Measurements from ENCODE around the gene FSTL4.

FSTL4 gene

DNA sequence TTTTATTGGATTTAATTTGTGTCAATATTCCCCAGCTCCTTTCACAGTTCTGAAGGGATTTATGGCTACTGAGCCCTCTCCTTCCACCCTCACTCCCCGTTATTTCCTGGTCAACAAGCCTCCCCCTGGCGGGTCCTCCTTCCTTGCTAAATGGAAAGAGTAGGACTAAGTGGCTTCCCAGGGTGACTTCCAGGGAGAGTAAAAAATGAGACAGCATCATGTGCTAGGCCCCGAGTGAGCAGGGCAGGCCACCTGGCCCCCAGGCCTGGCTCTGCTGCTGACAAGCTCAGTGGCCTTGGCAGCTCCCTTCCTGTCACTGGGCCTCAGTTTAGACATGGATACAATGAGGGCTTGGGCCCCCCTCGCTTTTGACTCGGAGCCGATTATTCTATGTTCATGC is 359.3 kb downstream of the FSTL4 start:
- no peaks in the 10 kb centered on the region for H3K79me2 ChIP-seq (ENCODE audit: insufficient read depth, low read depth)
- no peaks in the 10 kb centered on the region for H4K20me1 ChIP-seq (ENCODE audit: insufficient read depth)
- H3K4me1 ChIP-seq (ENCODE audit: low read depth, poor library complexity, severe bottlenecking): peaks cover 31% of the 10 kb centered on the region
- no peak overlapping the region for H3K4me2 ChIP-seq
- TF ChIP-seq, protein P1, sequence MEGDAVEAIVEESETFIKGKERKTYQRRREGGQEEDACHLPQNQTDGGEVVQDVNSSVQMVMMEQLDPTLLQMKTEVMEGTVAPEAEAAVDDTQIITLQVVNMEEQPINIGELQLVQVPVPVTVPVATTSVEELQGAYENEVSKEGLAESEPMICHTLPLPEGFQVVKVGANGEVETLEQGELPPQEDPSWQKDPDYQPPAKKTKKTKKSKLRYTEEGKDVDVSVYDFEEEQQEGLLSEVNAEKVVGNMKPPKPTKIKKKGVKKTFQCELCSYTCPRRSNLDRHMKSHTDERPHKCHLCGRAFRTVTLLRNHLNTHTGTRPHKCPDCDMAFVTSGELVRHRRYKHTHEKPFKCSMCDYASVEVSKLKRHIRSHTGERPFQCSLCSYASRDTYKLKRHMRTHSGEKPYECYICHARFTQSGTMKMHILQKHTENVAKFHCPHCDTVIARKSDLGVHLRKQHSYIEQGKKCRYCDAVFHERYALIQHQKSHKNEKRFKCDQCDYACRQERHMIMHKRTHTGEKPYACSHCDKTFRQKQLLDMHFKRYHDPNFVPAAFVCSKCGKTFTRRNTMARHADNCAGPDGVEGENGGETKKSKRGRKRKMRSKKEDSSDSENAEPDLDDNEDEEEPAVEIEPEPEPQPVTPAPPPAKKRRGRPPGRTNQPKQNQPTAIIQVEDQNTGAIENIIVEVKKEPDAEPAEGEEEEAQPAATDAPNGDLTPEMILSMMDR (conservative IDR thresholded peaks at IDR 0.05; ENCODE audit: low read depth, low read length): no peak
- H3K4me3 ChIP-seq (IDR thresholded peaks at IDR 0.05; ENCODE audit: insufficient read depth, low read depth, low read length): no peak overlapping the region
- H3K36me3 ChIP-seq (ENCODE audit: insufficient read depth): no peaks in the 10 kb centered on the region
- H3K27ac ChIP-seq: no peak overlapping the region
- no peak overlapping the region for H3K9ac ChIP-seq
- H2AFZ ChIP-seq (ENCODE audit: low read depth): no peak overlapping the region
- H3K27me3 ChIP-seq (ENCODE audit: insufficient read depth, low read depth): no peaks in the 10 kb centered on the region

DNA sequence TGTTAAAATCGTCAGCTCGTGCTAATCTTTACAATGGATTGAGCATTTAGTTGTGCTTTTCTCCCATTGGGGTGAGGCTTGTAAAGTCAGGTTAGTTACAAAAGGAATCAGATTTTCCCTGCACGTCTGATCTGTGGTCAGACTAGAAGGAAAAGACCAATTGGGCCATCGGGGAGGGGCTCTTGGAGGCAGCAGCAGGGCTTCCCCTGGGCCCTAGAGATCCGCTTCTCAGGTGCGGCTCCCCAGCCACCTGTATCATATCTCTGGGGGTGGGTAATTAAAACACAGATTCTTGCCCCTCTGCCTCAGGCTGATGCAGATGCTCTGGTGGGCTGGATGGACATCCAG is 360.2 kb downstream of the FSTL4 start:
- no peak overlapping the region for H3K9ac ChIP-seq
- no peaks in the 10 kb centered on the region for H3K79me2 ChIP-seq (ENCODE audit: insufficient read depth, low read depth)
- H3K27ac ChIP-seq: no peak overlapping the region
- H2AFZ ChIP-seq (ENCODE audit: low read depth): no peak overlapping the region
- H3K4me1 ChIP-seq (ENCODE audit: low read depth, poor library complexity, severe bottlenecking): peaks cover 31% of the 10 kb centered on the region
- TF ChIP-seq, protein P1 (conservative IDR thresholded peaks at IDR 0.05; ENCODE audit: low read depth, low read length): no peak
- no peaks in the 10 kb centered on the region for H3K27me3 ChIP-seq (ENCODE audit: insufficient read depth, low read depth)
- no peak overlapping the region for H3K4me3 ChIP-seq (IDR thresholded peaks at IDR 0.05; ENCODE audit: insufficient read depth, low read depth, low read length)
- H3K36me3 ChIP-seq (ENCODE audit: insufficient read depth): no peaks in the 10 kb centered on the region
- no peak overlapping the region for H3K4me2 ChIP-seq
- H4K20me1 ChIP-seq (ENCODE audit: insufficient read depth): no peaks in the 10 kb centered on the region

GRCh38 chr5:133251296-133252132 is 360.8 kb downstream of the FSTL4 start:
- no peaks in the 10 kb centered on the region for H4K20me1 ChIP-seq (ENCODE audit: insufficient read depth)
- H3K79me2 ChIP-seq (ENCODE audit: insufficient read depth, low read depth): no peaks in the 10 kb centered on the region
- H3K27ac ChIP-seq: peak overlapping the region; percentile 46
- TF ChIP-seq, protein P1 (conservative IDR thresholded peaks at IDR 0.05; ENCODE audit: low read depth, low read length): no peak
- no peak overlapping the region; the same call in 1 of the 2 replicates for H2AFZ ChIP-seq (ENCODE audit: low read depth)
- H3K9ac ChIP-seq: no peak overlapping the region
- no peak overlapping the region for H3K4me3 ChIP-seq (IDR thresholded peaks at IDR 0.05; ENCODE audit: insufficient read depth, low read depth, low read length)
- peak overlapping the region; percentile 45; the same call in 1 of the 2 replicates for H3K4me2 ChIP-seq
- H3K4me1 ChIP-seq (ENCODE audit: low read depth, poor library complexity, severe bottlenecking): peaks cover 31% of the 10 kb centered on the region
- no peaks in the 10 kb centered on the region for H3K27me3 ChIP-seq (ENCODE audit: insufficient read depth, low read depth)
- no peaks in the 10 kb centered on the region for H3K36me3 ChIP-seq (ENCODE audit: insufficient read depth)

GRCh38 chr5:133250527-133250926 is 361.8 kb downstream of the FSTL4 start:
- Histone ChIP-seq H3K4me2 (peak overlapping the region; percentile 45; the same call in 1 of the 2 replicates), H3K4me3 (IDR thresholded peaks at IDR 0.05; ENCODE audit: insufficient read depth, low read depth, low read length) (no peak overlapping the region), H3K9ac (no peak overlapping the region), H3K27ac (peak overlapping the region; percentile 46), H4K20me1 (ENCODE audit: insufficient read depth) (no peaks in the 10 kb centered on the region), H3K27me3 (ENCODE audit: insufficient read depth, low read depth) (no peaks in the 10 kb centered on the region), H2AFZ (ENCODE audit: low read depth) (peak overlapping the region; percentile 10; the same call in 1 of the 2 replicates), H3K4me1 (ENCODE audit: low read depth, poor library complexity, severe bottlenecking) (peaks cover 31% of the 10 kb centered on the region), H3K36me3 (ENCODE audit: insufficient read depth) (no peaks in the 10 kb centered on the region), H3K79me2 (ENCODE audit: insufficient read depth, low read depth) (no peaks in the 10 kb centered on the region)
- TF ChIP-seq, protein P1 (conservative IDR thresholded peaks at IDR 0.05; ENCODE audit: low read depth, low read length): no peak

All from KMS-11 (cell line).